ENCODE results near the gene CACNA1G. TPM values are rescaled to one million over a fixed set of nuclear protein-coding genes. Genes with fewer than 3 reads are reported as not detected.

Gene CACNA1G
- polyA plus RNA-seq, 1 donor (not counting 4 experiments of a cell fraction or from before 2014, with no cell fraction given), result 0.07 TPM

DNA sequence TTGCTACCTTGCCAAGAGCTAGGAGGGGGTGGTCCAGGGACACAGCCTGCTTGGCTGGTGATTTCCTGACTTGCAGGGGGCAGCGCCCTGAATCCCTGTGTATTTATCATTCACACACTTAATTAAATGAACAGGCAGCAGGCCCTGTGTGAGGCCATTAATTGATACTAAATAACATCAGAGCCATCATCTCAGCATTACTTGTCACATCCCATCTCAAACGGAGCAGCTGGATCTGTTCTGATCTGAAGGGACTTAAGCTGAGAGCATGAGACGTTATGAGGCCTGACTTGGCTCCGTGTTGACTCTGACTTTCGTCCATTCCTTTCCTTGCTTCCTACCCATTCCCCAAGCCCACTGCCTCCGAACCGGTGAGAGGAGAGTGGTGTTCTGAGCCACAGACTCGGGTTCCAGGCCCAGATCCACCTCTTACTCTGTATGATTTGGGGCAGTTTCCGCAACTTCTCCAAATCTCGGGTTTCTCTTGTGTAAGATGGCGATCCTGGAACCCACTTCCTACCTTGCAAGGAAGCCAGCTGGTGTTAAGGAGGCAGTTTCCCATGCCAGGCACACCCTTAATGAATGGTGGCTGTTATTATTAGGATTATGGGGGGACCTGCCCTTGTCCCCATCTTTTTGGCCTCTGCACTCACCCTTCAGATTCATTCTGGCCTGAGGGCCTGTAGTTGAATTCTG is 33.8 kb downstream of the CACNA1G start:
- no peak for FAIRE-seq
- no peak overlapping the region for H3K9ac ChIP-seq (ENCODE audit: control insufficient read depth, extremely low read depth, insufficient read depth, low read length)

DNA sequence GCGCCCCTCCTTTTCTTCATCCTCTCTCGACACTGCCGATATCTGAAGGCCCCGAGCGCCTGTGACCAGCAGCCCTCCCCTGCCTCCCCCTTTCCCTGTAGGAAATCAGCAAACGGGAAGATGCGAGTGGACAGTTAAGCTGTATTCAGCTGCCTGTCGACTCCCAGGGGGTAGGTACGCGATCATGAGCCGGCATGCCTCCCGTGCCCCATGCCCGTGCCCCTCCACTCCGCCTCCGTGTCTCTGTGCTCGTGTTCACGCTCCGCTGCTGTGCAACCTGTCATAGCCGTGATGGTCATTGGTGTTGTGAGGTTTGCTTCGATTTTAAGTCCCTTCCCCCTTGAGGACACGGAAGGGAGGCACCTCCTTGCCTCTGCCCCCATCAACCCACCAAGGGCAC is 34.4 kb downstream of the CACNA1G start:
- Histone ChIP-seq H3K36me3 (ENCODE audit: control insufficient read depth in 2 of 2, extremely low read depth in 1 of 2, insufficient read depth in 2 of 2, low read length in 2 of 2) (no peaks in the 10 kb centered on the region), H2AFZ (ENCODE audit: control insufficient read depth, low read length) (no peak overlapping the region), H3K9me3 (ENCODE audit: control insufficient read depth, low read depth, low read length) (no peaks in the 10 kb centered on the region), H3K79me2 (ENCODE audit: control insufficient read depth, insufficient read depth, low read length) (no peaks in the 10 kb centered on the region), H3K9ac (ENCODE audit: control insufficient read depth, extremely low read depth, insufficient read depth, low read length) (no peak overlapping the region), H3K4me3 (ENCODE audit: control insufficient read depth in 2 of 3, extremely low read depth in 1 of 3, insufficient read depth in 2 of 3, low read depth in 1 of 3, low read length in 3 of 3) (no peak overlapping the region), H3K27ac (ENCODE audit: control insufficient read depth, insufficient read depth, low read length) (no peak overlapping the region), H3K4me1 (ENCODE audit: control insufficient read depth, extremely low read depth, insufficient read depth, low read length) (no peaks in the 10 kb centered on the region), H3K4me2 (ENCODE audit: control insufficient read depth, extremely low read depth, insufficient read depth, low read depth, low read length) (no peak overlapping the region), H3K9me1 (ENCODE audit: control insufficient read depth, extremely low read depth, insufficient read depth, low read length) (no peaks in the 10 kb centered on the region), H3K27me3 (ENCODE audit: control insufficient read depth, extremely low read depth, insufficient read depth, low read length) (peaks cover 16% of the 10 kb centered on the region), H4K20me1 (ENCODE audit: control insufficient read depth, extremely low read depth, insufficient read depth, low read length) (no peaks in the 10 kb centered on the region)
- FAIRE-seq, result no peak
- TF ChIP-seq, protein P1, sequence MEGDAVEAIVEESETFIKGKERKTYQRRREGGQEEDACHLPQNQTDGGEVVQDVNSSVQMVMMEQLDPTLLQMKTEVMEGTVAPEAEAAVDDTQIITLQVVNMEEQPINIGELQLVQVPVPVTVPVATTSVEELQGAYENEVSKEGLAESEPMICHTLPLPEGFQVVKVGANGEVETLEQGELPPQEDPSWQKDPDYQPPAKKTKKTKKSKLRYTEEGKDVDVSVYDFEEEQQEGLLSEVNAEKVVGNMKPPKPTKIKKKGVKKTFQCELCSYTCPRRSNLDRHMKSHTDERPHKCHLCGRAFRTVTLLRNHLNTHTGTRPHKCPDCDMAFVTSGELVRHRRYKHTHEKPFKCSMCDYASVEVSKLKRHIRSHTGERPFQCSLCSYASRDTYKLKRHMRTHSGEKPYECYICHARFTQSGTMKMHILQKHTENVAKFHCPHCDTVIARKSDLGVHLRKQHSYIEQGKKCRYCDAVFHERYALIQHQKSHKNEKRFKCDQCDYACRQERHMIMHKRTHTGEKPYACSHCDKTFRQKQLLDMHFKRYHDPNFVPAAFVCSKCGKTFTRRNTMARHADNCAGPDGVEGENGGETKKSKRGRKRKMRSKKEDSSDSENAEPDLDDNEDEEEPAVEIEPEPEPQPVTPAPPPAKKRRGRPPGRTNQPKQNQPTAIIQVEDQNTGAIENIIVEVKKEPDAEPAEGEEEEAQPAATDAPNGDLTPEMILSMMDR (optimal IDR thresholded peaks at IDR 0.05 in 1 of 3, IDR thresholded peaks at IDR 0.05 in 1 of 3, conservative IDR thresholded peaks at IDR 0.05 in 1 of 3; ENCODE audit: extremely low read depth in 1 of 3, insufficient read depth in 2 of 3, low read length in 3 of 3), result no peak
- no peak for TF ChIP-seq EZH2 (IDR thresholded peaks at IDR 0.05; ENCODE audit: low read length)
- dilution Hi-C loops (cut with MboI; ENCODE audit: extremely low pct_ligation_motif_present, low sequenced_read_pairs), result no loop called here
- DNase-seq (ENCODE audit: low read depth, low spot score), result no peak

More for the DNA sequence above, 33.8 kb downstream of the CACNA1G start:
- no peaks in the 10 kb centered on the region for H3K36me3 ChIP-seq (ENCODE audit: control insufficient read depth in 2 of 2, extremely low read depth in 1 of 2, insufficient read depth in 2 of 2, low read length in 2 of 2)
- no peaks in the 10 kb centered on the region for H3K4me1 ChIP-seq (ENCODE audit: control insufficient read depth, extremely low read depth, insufficient read depth, low read length)
- H3K9me3 ChIP-seq (ENCODE audit: control insufficient read depth, low read depth, low read length), result no peaks in the 10 kb centered on the region
- TF ChIP-seq, protein P1 (optimal IDR thresholded peaks at IDR 0.05 in 1 of 3, IDR thresholded peaks at IDR 0.05 in 1 of 3, conservative IDR thresholded peaks at IDR 0.05 in 1 of 3; ENCODE audit: extremely low read depth in 1 of 3, insufficient read depth in 2 of 3, low read length in 3 of 3), result no peak
- TF ChIP-seq EZH2 (IDR thresholded peaks at IDR 0.05; ENCODE audit: low read length), result no peak
- dilution Hi-C loops (cut with MboI; ENCODE audit: extremely low pct_ligation_motif_present, low sequenced_read_pairs), result no loop called here
- H3K27ac ChIP-seq (ENCODE audit: control insufficient read depth, insufficient read depth, low read length), result no peak overlapping the region
- H3K27me3 ChIP-seq (ENCODE audit: control insufficient read depth, extremely low read depth, insufficient read depth, low read length), result peaks cover 12% of the 10 kb centered on the region
- no peaks in the 10 kb centered on the region for H3K9me1 ChIP-seq (ENCODE audit: control insufficient read depth, extremely low read depth, insufficient read depth, low read length)
- no peak overlapping the region for H3K4me2 ChIP-seq (ENCODE audit: control insufficient read depth, extremely low read depth, insufficient read depth, low read depth, low read length)
- no peaks in the 10 kb centered on the region for H4K20me1 ChIP-seq (ENCODE audit: control insufficient read depth, extremely low read depth, insufficient read depth, low read length)
- H2AFZ ChIP-seq (ENCODE audit: control insufficient read depth, low read length), result no peak overlapping the region
- H3K79me2 ChIP-seq (ENCODE audit: control insufficient read depth, insufficient read depth, low read length), result no peaks in the 10 kb centered on the region
- H3K4me3 ChIP-seq (ENCODE audit: control insufficient read depth in 2 of 3, extremely low read depth in 1 of 3, insufficient read depth in 2 of 3, low read depth in 1 of 3, low read length in 3 of 3), result no peak overlapping the region
- no peak for DNase-seq (ENCODE audit: low read depth, low spot score)
